Measurements from ENCODE around the gene HP. TPM values are rescaled to one million over a fixed set of nuclear protein-coding genes. Genes with fewer than 3 reads are reported as not detected.

HP gene
- total and polyA plus RNA-seq, 2 of the 4 experiments (the other 2 are of a cell fraction) = not detected

DNA sequence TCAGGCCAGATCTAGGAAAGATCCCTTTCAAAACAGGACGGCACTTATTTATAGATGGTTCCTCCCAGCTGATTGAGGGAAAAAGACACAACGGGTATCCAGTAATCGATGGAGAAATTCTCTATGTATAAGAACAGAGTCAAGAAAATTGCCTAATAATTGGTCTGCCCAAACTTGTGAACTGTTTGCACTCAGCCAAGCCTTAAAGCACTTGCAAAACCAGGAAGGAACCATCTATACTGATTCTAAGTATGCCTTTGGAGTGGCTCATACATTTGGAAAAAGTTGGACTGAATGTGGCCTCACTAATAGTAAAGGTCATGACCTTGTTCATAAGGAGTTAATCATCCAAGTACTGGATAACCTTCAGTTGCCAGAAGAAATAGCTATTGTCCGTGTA lies 14.6 kb downstream of the HP start:
- H4K20me1 ChIP-seq (ENCODE audit: insufficient read depth, low read length) = no peaks in the 10 kb centered on the region
- no peak overlapping the region for H3K18ac ChIP-seq (ENCODE audit: low read depth, low read length)
- H3K27me3 ChIP-seq (ENCODE audit: control insufficient read depth, insufficient read depth, low read length) = peaks cover 2% of the 10 kb centered on the region; the same call in 1 of the 2 replicates
- H2AK5ac ChIP-seq (ENCODE audit: low read depth, low read length) = no peak overlapping the region
- H3K56ac ChIP-seq (ENCODE audit: extremely low read depth, insufficient read depth, low read length) = no peak overlapping the region
- no peak overlapping the region for H3K4ac ChIP-seq (ENCODE audit: low read depth, low read length)
- no peak overlapping the region for H3K4me2 ChIP-seq (ENCODE audit: low read depth, low read length)
- no peak overlapping the region for H3K14ac ChIP-seq (replicated peaks; ENCODE audit: low read depth, low read length)
- DNase-seq (peak; percentile 4), ATAC-seq (ENCODE audit: low read depth) (no peak)
- no peak overlapping the region for H4K91ac ChIP-seq (ENCODE audit: insufficient read depth, low read depth, low read length)
- intact Hi-C loops (cut with micrococcal nuclease) (no loop called here), in situ Hi-C loops (cut with MboI; ENCODE audit: low sequenced_read_pairs) (no loop called here), dilution Hi-C loops (cut with HindIII; ENCODE audit: low sequenced_read_pairs, unreplicated experiment) (no loop called here)
- H3K23ac ChIP-seq (ENCODE audit: low read depth, low read length) = no peak overlapping the region
- no peaks in the 10 kb centered on the region for H3K9me3 ChIP-seq (ENCODE audit: control insufficient read depth, insufficient read depth, low read length)
- 73% methylated on average over 4 of the region's 4 CpGs; no CpG with 5 or more reads in 1 of the 2 experiments for WGBS, 2 experiments (ENCODE audit: extremely low coverage in 2 of 2, insufficient read length in 1 of 2)
- no peak overlapping the region for H3K4me3 ChIP-seq (ENCODE audit: insufficient read depth, low read depth, low read length)
- no peak overlapping the region for H2BK20ac ChIP-seq (ENCODE audit: low read depth, low read length)
- no peaks in the 10 kb centered on the region for H3K79me1 ChIP-seq (ENCODE audit: low read depth in 1 of 2, low read length in 2 of 2)
- ChIA-PET CTCF (no interaction called here), POLR2A (ENCODE audit: unreplicated experiment) (no interaction called here)
- no peak overlapping the region for H2AFZ ChIP-seq (replicated peaks; ENCODE audit: low read length, poor library complexity)
- no TSS peak for BruUV-seq (replicated peaks)
- H2BK15ac ChIP-seq (ENCODE audit: low read depth, low read length) = no peak overlapping the region
- no peak overlapping the region for H3K9ac ChIP-seq (ENCODE audit: low read depth, low read length)
- TF ChIP-seq CEBPB (IDR thresholded peaks at IDR 0.05; ENCODE audit: low read depth, low read length) (no peak), MAFK (IDR thresholded peaks at IDR 0.05; ENCODE audit: low read depth, low read length) (no peak)
- TF ChIP-seq, protein P1, sequence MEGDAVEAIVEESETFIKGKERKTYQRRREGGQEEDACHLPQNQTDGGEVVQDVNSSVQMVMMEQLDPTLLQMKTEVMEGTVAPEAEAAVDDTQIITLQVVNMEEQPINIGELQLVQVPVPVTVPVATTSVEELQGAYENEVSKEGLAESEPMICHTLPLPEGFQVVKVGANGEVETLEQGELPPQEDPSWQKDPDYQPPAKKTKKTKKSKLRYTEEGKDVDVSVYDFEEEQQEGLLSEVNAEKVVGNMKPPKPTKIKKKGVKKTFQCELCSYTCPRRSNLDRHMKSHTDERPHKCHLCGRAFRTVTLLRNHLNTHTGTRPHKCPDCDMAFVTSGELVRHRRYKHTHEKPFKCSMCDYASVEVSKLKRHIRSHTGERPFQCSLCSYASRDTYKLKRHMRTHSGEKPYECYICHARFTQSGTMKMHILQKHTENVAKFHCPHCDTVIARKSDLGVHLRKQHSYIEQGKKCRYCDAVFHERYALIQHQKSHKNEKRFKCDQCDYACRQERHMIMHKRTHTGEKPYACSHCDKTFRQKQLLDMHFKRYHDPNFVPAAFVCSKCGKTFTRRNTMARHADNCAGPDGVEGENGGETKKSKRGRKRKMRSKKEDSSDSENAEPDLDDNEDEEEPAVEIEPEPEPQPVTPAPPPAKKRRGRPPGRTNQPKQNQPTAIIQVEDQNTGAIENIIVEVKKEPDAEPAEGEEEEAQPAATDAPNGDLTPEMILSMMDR (conservative IDR thresholded peaks at IDR 0.05; ENCODE audit: low read depth, low read length) = no peak
- no peak overlapping the region for H2BK5ac ChIP-seq (ENCODE audit: low read depth, low read length, poor library complexity, severe bottlenecking)
- H4K8ac ChIP-seq (ENCODE audit: low read depth in 2 of 2, low read length in 2 of 2) = no peak overlapping the region
- 0 out of 2 replicates have a peak, but pooled peaks cover 3% of the 10 kb centered on the region for H3K9me1 ChIP-seq (ENCODE audit: insufficient read depth, low read length)
- no peaks in the 10 kb centered on the region for H3K4me1 ChIP-seq (ENCODE audit: control insufficient read depth, insufficient read depth, low read length)
- H2BK120ac ChIP-seq (ENCODE audit: low read depth, low read length) = no peak overlapping the region
- no peaks in the 10 kb centered on the region for H3K36me3 ChIP-seq (ENCODE audit: control insufficient read depth, insufficient read depth, low read length)
- no peak overlapping the region for H2AK9ac ChIP-seq (replicated peaks; ENCODE audit: low read depth, low read length, poor library complexity)
- H3K27ac ChIP-seq (ENCODE audit: insufficient read depth, low read length) = no peak overlapping the region
- no peak overlapping the region for H4K5ac ChIP-seq (ENCODE audit: low read depth, low read length)

Data from IMR-90 (cell line).